GM23248 (cell line): Measurements from ENCODE around the gene KRTAP5-6.
"Not testable (repeated sequence)": the region's sequence is repeated elsewhere in the genome, so short reads cannot be mapped to it uniquely, and the experiment has no call there.

ENCODE experiments used
- EZH2 ChIP-seq: fragments of 200-600 bp; sonication (generic); IDR thresholded peaks from 2 replicates; pipeline ENCODE4 v1.6.1; 2018; ENCODE audit warnings: antibody characterized with exemption, mild to moderate bottlenecking; ENCODE audit not compliant: insufficient read depth, poor library complexity, severe bottlenecking
- EZH2phosphoT487 ChIP-seq: fragments of 200-600 bp; sonication (generic); IDR thresholded peaks from 2 replicates; pipeline ENCODE4 v1.6.1; 2018; ENCODE audit warnings: antibody characterized with exemption, moderate library complexity, mild to moderate bottlenecking, low read depth; ENCODE audit not compliant: insufficient read depth

DNA sequence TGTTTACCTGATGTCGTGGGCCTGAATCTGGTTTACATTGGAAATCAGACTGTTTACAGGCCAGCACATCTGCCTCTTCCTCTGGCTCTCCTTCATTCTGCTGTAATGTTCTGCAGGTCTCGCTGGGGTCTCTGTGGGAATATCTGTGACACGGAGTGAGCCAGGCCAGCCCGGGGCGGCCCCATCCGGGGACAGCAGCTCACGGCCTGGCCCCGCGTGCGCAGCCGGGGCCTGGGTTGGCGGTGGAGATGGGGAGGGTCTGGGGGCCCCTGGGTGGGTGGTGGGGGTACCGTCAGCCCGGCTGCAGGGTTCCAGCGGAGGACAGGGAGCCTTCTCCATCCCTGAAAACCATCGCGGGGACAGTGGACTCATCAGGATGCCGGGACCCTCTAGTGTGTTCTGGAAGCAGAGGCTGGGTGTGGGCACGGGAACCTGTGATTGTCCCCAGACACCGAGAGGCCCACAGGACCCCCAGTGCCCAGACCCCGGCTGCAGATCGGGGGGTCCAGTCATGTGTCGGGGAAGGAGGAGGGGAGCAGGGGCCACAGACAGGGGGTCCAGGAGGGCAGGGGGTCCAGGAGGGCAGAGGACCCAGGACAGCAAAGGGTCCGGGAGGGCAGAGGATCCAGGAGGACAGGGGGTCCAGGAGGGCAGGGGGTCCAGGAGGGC lies 13.0 kb upstream of the KRTAP5-6 start:
- TF ChIP-seq EZH2phosphoT487, EZH2: not testable (repeated sequence)
